ENCODE results near the gene ACADS. TPM values are rescaled to one million over a fixed set of nuclear protein-coding genes. Genes with fewer than 3 reads are reported as not detected.
A peak's percentile ranks its signal among the peaks of the same experiment; 100 is the strongest.

Gene ACADS
- total and polyA plus RNA-seq, 9 of the 15 experiments (the other 6 are each of a cell fraction or from before 2014, with no cell fraction given): 0.06 to 20.3 (median 8.8) TPM

GRCh38 chr12:120686151-120686689 is 39.4 kb upstream of the ACADS start (continued):
- TF ChIP-seq CHD7 (IDR thresholded peaks at IDR 0.05; ENCODE audit: low read depth, low read length): no peak
- no peak for TF ChIP-seq ZNF644 (tag; IDR thresholded peaks at IDR 0.05; ENCODE audit: low read depth)
- TF ChIP-seq GABPA (tag; conservative IDR thresholded peaks at IDR 0.05; ENCODE audit: low read depth): no peak
- no peak for TF ChIP-seq BRF1 (IDR thresholded peaks at IDR 0.05; ENCODE audit: borderline replicate concordance, extremely low read depth, insufficient read length)
- TF ChIP-seq ZNF217 (CRISPR knock-in tag; IDR thresholded peaks at IDR 0.05): no peak
- no peak for TF ChIP-seq ATF1 (CRISPR knock-in tag; IDR thresholded peaks at IDR 0.05)
- TF ChIP-seq ATF1 (tag; IDR thresholded peaks at IDR 0.05): peak; percentile 93
- no peak for TF ChIP-seq HBP1 (CRISPR knock-in tag; IDR thresholded peaks at IDR 0.05)
- TF ChIP-seq POLR2H (tag; IDR thresholded peaks at IDR 0.05; ENCODE audit: low read depth): 0 out of 2 replicates have a peak, but pooled peaks have one; percentile 24
- TF ChIP-seq ZNF174 (CRISPR knock-in tag; IDR thresholded peaks at IDR 0.05): no peak
- no peak for TF ChIP-seq ZNF75A (CRISPR knock-in tag; IDR thresholded peaks at IDR 0.05)
- no peak for TF ChIP-seq ZNF395 (CRISPR knock-in tag; IDR thresholded peaks at IDR 0.05)
- peak; percentile 68; the same call in 1 of the 2 replicates for TF ChIP-seq RB1 (IDR thresholded peaks at IDR 0.05; ENCODE audit: low read depth)
- no peak for TF ChIP-seq ZNF79 (CRISPR knock-in tag; IDR thresholded peaks at IDR 0.05; ENCODE audit: low read depth)

All from K562 (cell line).